Neural crest cell (in vitro differentiated cells): ENCODE data around the gene SMLR1. TPM values are rescaled to one million over a fixed set of nuclear protein-coding genes. Genes with fewer than 3 reads are reported as not detected.
A peak's percentile ranks its signal among the peaks of the same experiment; 100 is the strongest.

Source experiments
- DNase-seq: peaks from one replicate; pipeline ENCODE4 v3.0.0; 2021; ENCODE audit warnings: low read depth, mixed read lengths, low spot score
- H3K27ac Mint-ChIP-seq: one replicate; pipeline ENCODE4 v1.8.0; 2021; ENCODE audit warnings: mild to moderate bottlenecking, mixed read lengths; ENCODE audit not compliant: unreplicated experiment
- H3K27me3 Mint-ChIP-seq: 2 replicates; pipeline ENCODE4 v1.8.0; 2021; ENCODE audit warnings: low read depth, mild to moderate bottlenecking, mixed read lengths
- H3K36me3 Mint-ChIP-seq: 2 replicates; pipeline ENCODE4 v1.8.0; 2021; ENCODE audit warnings: low read depth, mild to moderate bottlenecking, mixed read lengths
- H3K4me1 Mint-ChIP-seq: 2 replicates; pipeline ENCODE4 v1.8.0; 2021; ENCODE audit warnings: mixed read lengths
- H3K4me3 Mint-ChIP-seq: one replicate; pipeline ENCODE4 v1.8.0; 2021; ENCODE audit warnings: mild to moderate bottlenecking, mixed read lengths
- H3K9me3 Mint-ChIP-seq: 2 replicates; pipeline ENCODE4 v1.8.0; 2021; ENCODE audit warnings: mixed read lengths
- total RNA-seq: library from RNA; stranded (reverse); gene quantifications from 2 replicates; pipeline ENCODE4 v1.2.1, GENCODE V29; 2021
- TF ChIP-seq, protein P1 (sequence below): fragments of 200-600 bp; sonication (generic); conservative IDR thresholded peaks from 2 replicates; pipeline ENCODE4 v1.5.0; 2021; ENCODE audit warnings: antibody characterized with exemption, mild to moderate bottlenecking

SMLR1 gene
- total RNA-seq, 1 donor from 2014 or later: not detected

DNA sequence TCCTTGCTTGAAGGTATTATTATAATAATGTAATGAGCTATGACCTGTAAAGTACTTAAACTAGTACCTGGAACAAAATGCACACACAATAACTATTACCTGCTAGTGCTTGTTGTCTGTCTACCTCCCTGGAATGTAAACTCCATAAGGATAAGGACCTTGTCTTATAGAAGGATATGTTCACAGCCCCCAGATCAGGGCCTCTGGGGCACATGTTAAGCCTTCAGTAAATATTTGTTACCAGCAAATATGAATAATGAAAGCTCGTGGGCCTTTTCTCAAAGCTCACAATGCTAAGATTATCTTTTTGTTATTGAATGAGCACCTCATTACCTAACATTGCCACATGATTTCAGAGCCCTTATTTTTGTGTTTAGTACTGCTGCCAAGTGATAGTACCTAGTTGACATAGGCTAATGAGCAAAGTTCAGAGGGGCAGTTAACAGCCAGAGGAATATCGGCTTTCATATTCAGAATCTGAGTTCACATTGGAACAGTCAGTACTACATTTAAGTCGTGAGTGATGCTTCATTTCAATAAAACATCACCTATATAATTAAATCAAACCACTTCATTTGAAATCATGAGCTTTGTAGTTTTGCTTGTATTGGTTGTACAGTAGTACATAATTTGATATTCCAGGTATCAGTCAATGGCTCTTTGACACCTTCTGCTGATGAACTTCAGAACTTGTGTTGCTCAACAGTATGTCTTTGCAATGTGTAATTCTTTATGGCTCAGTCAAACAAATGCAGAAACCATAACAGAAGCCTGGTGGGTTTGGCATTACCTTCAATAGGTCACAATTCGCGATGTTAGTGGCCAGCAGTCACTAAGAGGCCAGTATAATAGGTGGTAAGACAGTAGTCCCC is 11.8 kb upstream of the SMLR1 start:
- peaks cover 11% of the 10 kb centered on the region for H3K9me3 Mint-ChIP-seq
- peaks cover 14% of the 10 kb centered on the region for H3K36me3 Mint-ChIP-seq
- H3K4me1 Mint-ChIP-seq: no peaks in the 10 kb centered on the region
- TF ChIP-seq, protein P1, sequence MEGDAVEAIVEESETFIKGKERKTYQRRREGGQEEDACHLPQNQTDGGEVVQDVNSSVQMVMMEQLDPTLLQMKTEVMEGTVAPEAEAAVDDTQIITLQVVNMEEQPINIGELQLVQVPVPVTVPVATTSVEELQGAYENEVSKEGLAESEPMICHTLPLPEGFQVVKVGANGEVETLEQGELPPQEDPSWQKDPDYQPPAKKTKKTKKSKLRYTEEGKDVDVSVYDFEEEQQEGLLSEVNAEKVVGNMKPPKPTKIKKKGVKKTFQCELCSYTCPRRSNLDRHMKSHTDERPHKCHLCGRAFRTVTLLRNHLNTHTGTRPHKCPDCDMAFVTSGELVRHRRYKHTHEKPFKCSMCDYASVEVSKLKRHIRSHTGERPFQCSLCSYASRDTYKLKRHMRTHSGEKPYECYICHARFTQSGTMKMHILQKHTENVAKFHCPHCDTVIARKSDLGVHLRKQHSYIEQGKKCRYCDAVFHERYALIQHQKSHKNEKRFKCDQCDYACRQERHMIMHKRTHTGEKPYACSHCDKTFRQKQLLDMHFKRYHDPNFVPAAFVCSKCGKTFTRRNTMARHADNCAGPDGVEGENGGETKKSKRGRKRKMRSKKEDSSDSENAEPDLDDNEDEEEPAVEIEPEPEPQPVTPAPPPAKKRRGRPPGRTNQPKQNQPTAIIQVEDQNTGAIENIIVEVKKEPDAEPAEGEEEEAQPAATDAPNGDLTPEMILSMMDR: no peak
- no peak overlapping the region for H3K4me3 Mint-ChIP-seq
- no peak overlapping the region for H3K27ac Mint-ChIP-seq
- H3K27me3 Mint-ChIP-seq: no peaks in the 10 kb centered on the region
- no peak for DNase-seq

DNA sequence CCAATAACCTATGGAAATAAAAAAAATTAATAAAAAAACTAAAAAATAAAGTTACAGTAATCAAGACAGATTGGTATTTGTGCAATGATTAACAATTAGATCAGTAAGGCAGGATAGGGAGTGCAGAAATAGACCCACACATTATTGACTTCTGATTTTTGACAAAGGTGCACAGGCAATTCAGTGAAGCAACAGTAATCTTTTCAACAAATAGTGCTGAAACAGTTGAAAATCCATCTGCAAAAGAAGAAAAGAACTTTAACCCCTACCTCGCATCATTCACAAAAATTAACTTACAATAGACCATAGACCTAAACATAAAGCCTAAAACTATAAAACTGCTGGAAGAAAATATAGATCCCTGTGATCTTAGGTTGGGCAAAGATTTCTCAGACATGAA is 4.5 kb upstream of the SMLR1 start:
- Mint-ChIP-seq H3K4me3 (no peak overlapping the region), H3K9me3 (peaks cover 17% of the 10 kb centered on the region), H3K27ac (no peak overlapping the region), H3K27me3 (no peaks in the 10 kb centered on the region), H3K36me3 (peaks cover 13% of the 10 kb centered on the region), H3K4me1 (peaks cover 16% of the 10 kb centered on the region)
- no peak for DNase-seq
- TF ChIP-seq, protein P1: no peak

DNA sequence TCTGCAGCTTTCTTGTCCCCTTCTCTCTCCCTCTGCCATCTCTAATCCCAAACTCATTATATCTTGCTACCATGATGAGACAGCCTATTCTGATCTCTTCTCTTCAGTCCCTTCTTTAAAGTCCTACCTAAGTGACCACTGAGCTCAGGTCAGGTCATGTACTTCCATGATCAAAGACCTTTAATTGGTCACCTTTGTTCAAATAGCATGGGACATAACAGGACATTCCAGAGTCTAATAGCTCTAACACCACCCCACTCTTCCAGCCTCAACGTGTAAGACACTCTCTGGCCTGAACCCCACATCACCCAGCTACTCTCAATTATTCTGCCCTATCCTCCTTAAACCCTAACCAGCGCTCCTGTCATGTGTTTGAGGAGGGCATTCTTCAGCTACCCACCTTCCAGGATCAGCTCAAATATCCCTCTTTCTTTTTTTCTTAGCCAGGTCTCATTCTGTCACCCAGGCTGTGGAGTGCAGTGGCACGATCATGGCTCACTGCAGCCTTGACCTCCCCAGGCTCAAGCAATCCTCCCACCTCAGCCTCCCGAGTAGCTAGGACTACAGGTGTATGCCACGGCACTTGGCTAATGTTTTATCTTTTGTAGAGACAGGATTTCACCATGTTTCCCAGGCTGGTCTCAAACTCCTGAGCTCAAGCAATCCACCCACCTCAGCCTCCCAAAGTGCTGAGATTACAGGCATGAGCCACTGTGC is 2.1 kb upstream of the SMLR1 start:
- peaks cover 8% of the 10 kb centered on the region for H3K9me3 Mint-ChIP-seq
- H3K4me1 Mint-ChIP-seq: peaks cover 16% of the 10 kb centered on the region
- peaks cover 4% of the 10 kb centered on the region for H3K36me3 Mint-ChIP-seq
- no peaks in the 10 kb centered on the region for H3K27me3 Mint-ChIP-seq
- peak overlapping the region; percentile 10 for H3K27ac Mint-ChIP-seq
- TF ChIP-seq, protein P1: no peak
- no peak overlapping the region for H3K4me3 Mint-ChIP-seq
- DNase-seq: no peak

DNA sequence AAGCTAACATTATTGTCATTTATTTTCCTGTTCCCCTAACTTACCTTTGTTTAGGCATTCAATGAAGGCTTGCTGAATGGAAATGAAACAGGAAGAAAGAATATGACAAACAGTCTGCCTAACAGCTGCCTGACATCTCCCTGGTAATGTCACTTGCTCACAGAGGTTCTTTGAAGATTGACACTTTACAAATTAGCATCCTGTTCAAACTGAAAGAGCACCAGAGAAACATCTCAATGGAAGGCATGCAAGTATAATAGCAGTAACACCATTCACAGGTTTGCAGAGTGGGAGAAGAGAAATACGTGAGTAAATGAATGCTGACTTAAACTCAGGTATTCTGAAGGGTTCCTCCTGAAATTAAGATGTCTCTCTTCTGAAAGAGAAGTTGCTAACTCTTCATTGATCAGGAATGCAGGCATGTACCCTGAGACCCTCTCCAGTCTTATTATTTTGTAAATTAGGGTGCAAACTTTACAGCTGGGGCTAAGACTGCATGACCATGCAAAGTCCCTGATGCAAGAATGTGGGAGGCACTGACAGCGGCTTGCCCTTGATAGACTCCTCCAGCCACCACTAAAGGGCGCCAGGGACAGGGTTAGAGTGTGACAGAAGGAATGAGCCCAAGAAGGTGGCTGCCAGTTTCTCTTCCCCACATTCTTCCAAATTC is 1.3 kb upstream of the SMLR1 start:
- Mint-ChIP-seq H3K4me1 (peaks cover 16% of the 10 kb centered on the region), H3K27ac (no peak overlapping the region), H3K4me3 (no peak overlapping the region), H3K36me3 (peaks cover 2% of the 10 kb centered on the region), H3K27me3 (no peaks in the 10 kb centered on the region), H3K9me3 (peaks cover 8% of the 10 kb centered on the region)
- TF ChIP-seq, protein P1: no peak
- no peak for DNase-seq

DNA sequence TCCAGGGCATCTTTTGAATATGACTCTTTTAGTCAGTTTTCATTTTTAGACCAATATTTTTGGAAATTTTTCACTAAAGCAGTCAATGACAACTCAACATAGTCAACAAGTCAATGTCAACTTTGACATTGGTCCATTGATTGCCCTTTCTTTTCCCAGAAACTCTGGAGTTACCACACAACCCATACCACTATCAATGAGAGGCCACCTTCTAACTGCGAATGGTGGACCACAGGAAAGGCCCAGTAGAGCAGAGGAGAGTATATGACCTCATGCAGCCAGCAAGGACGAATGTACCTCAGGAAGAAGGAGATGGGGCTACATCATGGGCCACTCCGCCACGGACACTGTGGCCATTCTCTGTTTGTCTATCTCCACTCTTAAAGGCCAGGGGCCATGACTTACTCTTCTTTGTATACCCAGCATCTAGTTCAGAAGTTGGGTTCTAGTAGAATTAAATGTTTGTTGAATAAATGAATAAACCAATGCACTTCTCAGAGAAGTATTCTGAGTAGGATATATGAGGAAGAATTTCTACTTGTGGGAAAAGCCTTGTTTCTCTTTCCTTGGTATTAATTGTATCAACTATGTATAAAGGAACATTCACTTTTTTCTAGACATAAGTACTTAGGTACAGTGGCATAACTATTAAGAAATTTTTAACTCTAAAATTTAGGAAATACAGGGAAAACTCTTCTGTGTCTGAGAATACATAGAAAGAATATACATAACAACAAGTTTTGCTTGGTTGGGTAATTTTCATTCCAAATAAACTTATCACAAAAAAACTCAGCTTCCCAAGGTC is 562 bp upstream of the SMLR1 start:
- Mint-ChIP-seq H3K4me1 (peaks cover 16% of the 10 kb centered on the region), H3K4me3 (no peak overlapping the region), H3K36me3 (no peaks in the 10 kb centered on the region), H3K9me3 (peaks cover 6% of the 10 kb centered on the region), H3K27ac (no peak overlapping the region), H3K27me3 (no peaks in the 10 kb centered on the region)
- no peak for DNase-seq
- TF ChIP-seq, protein P1: no peak
